GM19043 (cell line): Measurements from ENCODE around the gene IQCE.
"Not testable (repeated sequence)": the region's sequence is repeated elsewhere in the genome, so short reads cannot be mapped to it uniquely, and the experiment has no call there.

Experiments used
- ATAC-seq: cut with Tn5 transposase; IDR thresholded peaks from one replicate; pipeline ENCODE4 v1.9.1; 2021; ENCODE audit warnings: low read depth; ENCODE audit not compliant: unreplicated experiment

The IQCE gene

GRCh38 chr7:2521341-2521745 is 37.4 kb upstream of the IQCE start:
- no peak for ATAC-seq

GRCh38 chr7:2521952-2522591 is 36.7 kb upstream of the IQCE start:
- ATAC-seq: no peak

DNA sequence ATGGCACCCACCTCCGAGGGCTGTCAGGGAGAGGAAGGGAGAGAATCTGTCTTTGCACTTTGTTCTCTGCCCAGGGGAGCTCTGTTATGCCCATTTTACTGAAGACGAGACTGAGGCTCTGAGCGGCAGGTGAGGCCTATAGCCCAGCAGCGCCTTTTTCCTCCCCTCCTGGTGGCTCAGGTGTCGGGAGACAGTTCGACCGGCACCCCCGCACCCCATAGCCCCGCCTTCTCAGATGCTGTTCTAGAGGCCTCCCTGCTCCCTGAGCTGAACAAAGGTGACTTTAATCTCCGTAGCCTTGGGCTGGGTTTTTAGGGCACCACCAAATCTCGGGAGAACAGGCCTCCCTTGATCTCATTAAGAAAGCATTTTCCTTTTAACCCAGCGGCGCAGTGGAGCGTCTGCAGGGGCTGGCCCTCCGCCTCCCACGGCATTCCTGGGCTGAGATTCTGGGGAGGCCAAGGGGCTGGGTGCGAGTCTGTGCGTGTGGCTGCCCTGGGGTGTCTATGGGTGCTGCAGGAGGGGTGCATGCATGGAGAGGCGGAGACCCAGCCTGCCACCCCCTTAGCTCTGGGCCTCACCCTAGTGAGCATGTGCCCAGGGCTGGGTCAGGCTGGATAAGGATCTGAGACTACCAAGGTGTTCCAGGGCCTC is 35.9 kb upstream of the IQCE start:
- no peak for ATAC-seq

GRCh38 chr7:2523461-2523936 is 35.3 kb upstream of the IQCE start:
- no peak for ATAC-seq

DNA sequence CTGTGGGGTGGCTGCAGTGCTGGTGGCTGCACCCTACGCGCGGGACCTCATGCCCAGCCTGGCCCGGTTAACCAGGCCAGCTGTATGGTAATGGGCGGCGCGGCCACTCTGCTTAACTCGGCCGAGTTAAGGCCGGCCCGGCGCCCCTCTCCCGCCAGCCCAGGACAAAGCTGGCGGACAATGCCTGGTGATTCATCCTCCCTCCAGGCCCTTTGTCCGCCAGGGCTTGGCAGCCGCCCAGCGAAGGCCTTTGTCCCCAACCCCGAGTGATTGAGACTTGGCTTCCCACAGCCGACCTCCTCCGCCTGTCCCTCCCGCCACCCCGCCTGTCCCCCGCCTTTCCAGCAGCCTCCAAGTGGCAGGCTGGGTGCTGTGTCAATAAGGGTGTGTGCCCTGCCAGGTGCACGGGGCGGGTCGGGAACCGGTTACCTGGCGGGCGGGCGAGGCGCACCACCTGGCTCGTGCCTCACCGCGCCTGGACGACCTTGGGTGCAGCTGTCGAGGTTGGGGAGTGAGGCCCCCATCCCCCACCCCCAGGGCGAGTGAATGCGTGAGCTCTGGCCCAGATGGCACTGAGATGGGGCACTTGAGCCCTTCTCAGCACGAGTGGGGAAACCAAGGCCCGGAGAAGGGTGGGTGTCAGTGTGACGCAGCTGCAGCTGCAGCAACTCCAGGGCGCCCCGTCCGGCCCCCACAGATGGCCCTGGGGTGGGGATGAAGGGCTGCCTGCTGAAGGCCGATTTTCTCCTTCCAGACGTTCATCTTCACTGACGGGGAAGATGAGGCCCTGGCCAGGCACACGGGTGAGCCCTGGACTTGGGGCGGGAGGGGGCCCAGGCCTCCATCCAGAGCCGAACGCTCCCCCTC is 34.6 kb upstream of the IQCE start:
- no peak for ATAC-seq

GRCh38 chr7:2524808-2525657 is 33.7 kb upstream of the IQCE start:
- no peak for ATAC-seq

GRCh38 chr7:2525658-2526630 is 32.8 kb upstream of the IQCE start:
- ATAC-seq: no peak

DNA sequence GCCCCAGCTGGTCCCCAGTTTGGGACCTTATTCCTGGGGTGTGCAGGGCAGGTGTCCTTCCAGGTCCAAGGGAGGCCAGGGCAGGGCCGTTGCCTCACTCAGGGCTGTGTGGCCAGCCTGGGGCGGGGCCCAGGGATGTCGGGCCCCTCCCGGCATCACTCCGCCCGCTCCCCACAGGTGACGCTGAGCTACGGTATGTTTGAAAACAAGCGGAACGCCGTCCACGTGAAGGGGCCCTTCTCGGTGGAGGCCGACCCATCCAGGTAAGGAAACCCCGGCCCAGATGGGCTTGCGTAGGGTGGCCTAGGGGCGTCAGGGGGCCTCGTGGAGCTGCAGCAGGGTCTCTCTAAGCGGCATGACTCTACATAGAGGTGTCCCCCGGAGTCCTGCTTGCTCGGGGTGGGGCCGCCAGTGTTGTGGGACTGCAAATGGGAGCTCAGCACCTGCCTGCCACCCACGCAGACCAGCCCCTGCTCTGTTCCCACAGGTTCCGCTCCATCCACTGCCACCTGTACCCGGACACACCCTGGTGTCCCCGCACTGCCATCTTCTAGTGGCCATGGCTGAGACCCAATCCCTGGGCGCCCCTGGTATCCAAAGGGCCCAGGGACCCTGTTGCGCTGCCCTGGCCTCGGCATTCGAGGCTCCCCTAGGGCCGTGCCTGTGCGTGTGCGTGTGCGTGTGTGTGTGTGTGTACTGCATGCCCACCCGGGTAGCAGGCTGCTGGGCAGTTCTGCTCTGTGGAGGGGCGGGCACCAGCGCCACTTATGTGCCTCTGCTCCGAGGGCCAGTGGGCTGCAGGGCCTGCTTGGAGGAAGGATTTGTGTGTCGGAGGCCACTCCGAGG is 31.9 kb upstream of the IQCE start:
- ATAC-seq: no peak

- ATAC-seq: no peak
Observed at GRCh38 chr7:2527505-2528467, 31.0 kb upstream of the IQCE start.

GRCh38 chr7:2528481-2529095 is 30.2 kb upstream of the IQCE start:
- peak; percentile 5 for ATAC-seq

GRCh38 chr7:2529161-2530070 is 29.4 kb upstream of the IQCE start:
- ATAC-seq: peak; percentile 44

- peak; percentile 30 for ATAC-seq
Observed at GRCh38 chr7:2530071-2530987, 28.4 kb upstream of the IQCE start.

DNA sequence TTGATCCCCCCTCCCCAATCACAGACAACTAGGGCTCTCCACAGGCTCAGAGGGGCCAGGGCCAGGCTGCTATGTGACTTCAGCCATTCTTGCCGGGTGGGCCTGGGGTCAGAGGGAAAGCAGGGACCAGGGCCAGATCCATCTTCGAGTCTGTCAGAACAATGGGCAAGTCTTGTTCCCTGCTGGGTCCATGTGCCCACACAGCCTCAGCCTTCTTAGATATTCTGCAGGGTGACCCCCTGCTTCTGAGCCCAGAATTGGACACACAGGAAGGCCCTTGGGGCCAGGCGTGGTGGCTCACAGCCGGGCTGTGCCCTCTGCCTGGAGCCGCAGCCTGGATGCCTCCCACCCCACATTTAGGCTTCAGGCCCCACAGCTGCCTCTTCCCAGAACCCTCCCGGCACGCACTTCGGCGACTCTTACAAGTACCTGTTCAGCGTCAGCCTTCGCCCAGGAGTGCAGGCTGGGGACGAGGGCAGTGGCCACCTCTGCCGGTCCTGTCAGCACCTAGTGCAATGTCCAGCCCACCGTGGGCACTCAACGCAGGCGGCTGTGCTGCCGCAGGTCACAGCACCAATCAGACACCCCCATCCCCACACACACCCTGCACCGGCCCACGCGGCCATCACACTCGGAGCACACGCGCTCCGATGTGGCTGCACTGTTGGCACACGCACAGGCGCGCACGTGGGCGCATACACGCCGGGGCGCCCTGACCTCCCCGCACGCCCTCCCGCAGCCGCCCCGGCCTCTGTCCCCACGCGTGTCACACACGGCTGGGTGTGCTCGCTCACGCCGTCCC is 27.6 kb upstream of the IQCE start:
- ATAC-seq: not testable (repeated sequence)

DNA sequence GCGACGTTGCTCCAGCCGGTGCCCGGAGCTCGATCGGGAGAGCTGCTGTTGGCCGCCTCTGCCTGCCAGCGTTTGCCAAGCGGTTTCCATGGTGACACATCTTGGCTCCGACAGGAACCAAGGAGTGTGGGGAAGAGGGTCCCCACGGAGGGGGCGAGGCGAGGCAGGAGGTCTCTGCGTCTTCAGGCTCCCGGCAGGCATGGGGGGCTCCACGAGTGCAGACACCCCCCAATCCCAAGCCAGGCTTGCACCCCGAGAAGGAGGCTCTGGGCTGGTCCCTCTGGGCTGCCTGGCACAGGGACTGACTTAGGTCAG is 27.0 kb upstream of the IQCE start:
- ATAC-seq: not testable (repeated sequence)
